ENCODE results near the gene GNPTG. TPM values are rescaled to one million over a fixed set of nuclear protein-coding genes. Genes with fewer than 3 reads are reported as not detected.

Gene GNPTG
- total RNA-seq, 4 donors from 2014 or later = 46.5 to 65.7 (median 60.0) TPM

DNA sequence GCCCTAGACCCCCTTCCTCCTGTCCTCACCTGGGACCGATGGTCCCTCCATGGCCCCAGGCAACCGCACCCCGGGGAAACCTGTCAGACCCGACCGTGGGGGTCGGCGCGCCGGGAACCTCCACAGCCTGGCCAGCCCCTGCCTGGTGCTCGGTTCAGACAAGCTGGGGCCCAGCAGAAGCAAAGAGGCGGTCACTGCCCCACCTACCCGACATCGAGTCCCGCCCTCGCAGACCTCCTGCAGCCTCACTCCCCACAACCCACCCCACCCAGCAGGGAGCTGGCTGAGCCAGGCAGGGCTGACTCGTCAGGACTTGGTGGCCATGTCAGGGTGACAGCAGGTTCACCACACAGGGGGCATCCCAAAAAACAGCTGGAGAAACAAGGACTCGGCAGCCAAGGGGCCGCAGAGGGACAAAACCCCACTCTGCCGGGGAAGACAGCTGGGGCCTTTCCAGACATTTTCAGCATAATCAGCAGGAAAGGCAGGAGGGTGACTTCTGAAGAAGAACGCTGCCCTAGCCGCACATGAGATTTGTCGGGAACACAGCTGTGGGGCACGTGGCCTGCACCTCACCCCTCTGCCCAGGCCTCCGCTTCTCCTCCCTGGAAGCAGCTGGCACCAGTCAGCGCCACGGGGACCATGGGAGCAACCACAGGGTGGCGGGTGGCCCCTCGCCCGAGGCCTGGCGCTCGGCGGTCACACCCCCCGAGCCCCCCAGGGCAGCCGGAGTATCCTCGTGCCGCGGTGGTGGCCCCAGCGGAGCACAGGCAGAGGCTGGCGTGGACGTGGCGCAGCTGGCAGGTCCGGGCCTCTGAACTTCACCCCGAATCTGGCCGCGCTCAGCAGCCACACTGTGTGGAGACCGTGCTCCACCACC lies 22.9 kb downstream of the GNPTG start:
- intact Hi-C loops (cut with DNase I; ENCODE audit: low total_unique reads) = no loop called here
- WGBS, 2 donors = 83 to 92% methylated on average over 25 to 33 of the region's 46 CpGs
- TF ChIP-seq, protein P1, sequence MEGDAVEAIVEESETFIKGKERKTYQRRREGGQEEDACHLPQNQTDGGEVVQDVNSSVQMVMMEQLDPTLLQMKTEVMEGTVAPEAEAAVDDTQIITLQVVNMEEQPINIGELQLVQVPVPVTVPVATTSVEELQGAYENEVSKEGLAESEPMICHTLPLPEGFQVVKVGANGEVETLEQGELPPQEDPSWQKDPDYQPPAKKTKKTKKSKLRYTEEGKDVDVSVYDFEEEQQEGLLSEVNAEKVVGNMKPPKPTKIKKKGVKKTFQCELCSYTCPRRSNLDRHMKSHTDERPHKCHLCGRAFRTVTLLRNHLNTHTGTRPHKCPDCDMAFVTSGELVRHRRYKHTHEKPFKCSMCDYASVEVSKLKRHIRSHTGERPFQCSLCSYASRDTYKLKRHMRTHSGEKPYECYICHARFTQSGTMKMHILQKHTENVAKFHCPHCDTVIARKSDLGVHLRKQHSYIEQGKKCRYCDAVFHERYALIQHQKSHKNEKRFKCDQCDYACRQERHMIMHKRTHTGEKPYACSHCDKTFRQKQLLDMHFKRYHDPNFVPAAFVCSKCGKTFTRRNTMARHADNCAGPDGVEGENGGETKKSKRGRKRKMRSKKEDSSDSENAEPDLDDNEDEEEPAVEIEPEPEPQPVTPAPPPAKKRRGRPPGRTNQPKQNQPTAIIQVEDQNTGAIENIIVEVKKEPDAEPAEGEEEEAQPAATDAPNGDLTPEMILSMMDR (IDR thresholded peaks at IDR 0.05) = no peak
- TF ChIP-seq POLR2A (IDR thresholded peaks at IDR 0.05) = no peak
- H3K4me3 ChIP-seq (ENCODE audit: low read depth, poor library complexity, severe bottlenecking) = no peak overlapping the region
- no peak for DNase-seq (ENCODE audit: low spot score in 2 of 2)

DNA sequence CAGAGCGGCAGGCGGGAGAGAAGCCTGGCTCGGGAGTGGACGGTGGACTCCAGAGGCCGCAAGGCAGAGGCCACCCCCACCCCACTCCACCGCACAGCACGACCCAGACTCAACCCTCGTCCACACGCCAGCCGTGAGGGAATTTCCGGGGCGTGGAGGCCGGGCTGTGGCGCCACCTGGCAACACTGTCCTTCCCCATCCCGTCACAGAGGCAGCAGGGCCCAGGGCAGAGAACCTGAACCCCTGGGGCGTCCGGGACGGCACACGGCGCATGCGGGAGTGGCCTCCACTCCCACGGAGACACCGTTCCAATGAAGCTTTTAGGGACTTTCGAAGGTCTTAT lies 23.5 kb downstream of the GNPTG start:
- TF ChIP-seq, protein P1 (IDR thresholded peaks at IDR 0.05) = no peak
- no peak for TF ChIP-seq POLR2A (IDR thresholded peaks at IDR 0.05)
- 70 to 78% methylated on average over 8 to 22 of the region's 24 CpGs for WGBS, 2 donors
- no peak overlapping the region for H3K4me3 ChIP-seq (ENCODE audit: low read depth, poor library complexity, severe bottlenecking)
- intact Hi-C loops (cut with DNase I; ENCODE audit: low total_unique reads) = no loop called here
- no peak for DNase-seq (ENCODE audit: low spot score in 2 of 2)

DNA sequence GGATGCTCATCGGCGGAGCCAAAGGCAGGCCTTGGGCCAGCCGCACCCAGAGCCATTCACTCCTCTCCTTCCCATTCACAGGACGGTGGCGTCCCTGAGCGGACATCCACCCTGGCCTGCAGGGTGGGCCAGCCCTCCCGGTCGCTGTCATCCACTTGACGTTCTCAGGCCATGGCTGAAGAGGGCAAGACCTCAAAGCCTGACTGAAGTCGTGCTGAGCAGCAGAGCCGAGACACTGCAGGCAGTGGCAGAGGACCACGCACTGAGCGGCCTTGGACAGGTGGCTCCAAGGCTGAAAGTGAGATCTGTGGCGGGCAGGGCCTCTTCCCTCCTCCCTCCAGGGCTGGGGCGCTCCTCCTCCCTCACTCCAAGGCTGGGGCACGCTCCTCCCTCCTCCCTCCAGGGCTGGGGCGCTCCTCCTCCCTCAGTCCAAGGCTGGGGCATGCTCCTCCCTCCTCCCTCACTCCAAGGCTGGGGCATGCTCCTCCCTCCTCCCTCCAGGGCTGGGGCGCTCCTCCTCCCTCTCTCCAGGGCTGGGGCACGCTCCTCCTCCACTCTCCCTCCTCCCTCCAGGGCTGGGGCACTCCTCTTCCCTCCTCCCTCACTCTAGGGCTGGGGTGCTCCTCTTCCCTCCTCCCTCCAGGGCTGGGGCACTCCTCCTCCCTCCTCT lies 24.1 kb downstream of the GNPTG start:
- 87 to 89% methylated on average over 19 of the region's 19 CpGs for WGBS, 2 donors
- intact Hi-C loops (cut with DNase I; ENCODE audit: low total_unique reads) = no loop called here
- no peak for DNase-seq (ENCODE audit: low spot score in 2 of 2)
- TF ChIP-seq, protein P1 (IDR thresholded peaks at IDR 0.05) = no peak
- H3K4me3 ChIP-seq (ENCODE audit: low read depth, poor library complexity, severe bottlenecking) = no peak overlapping the region

DNA sequence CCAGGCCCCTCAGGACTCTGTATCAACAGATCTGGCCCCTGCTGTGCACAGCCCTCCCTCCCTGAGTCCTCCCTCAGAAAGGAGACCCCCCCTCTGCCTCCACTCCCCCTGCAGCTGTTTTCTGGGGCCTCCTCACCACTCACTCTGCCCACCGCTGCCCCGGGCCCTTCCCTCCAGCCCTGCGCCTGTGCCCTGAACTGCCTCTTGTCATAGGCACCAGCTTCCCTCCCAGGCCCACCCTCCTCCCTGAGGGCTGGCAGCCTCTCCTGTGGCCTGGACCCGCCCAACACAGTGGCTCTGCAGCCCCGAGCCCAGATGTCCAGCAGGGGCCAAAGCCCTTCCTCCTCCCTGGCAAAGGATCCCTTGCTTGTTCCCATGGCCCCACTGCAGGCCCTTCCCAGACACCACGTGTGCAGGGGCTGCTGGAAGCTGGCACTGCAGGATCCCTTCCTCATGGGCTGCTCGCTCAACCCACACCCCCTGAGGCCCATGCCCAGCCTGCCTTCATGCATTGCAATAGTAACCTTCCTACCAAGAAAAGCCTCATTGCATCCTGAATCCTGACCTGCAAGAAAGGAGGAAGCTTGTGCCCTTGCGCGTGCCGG lies 25.8 kb downstream of the GNPTG start:
- H3K4me3 ChIP-seq (ENCODE audit: low read depth, poor library complexity, severe bottlenecking) = no peak overlapping the region
- TF ChIP-seq, protein P1 (IDR thresholded peaks at IDR 0.05) = no peak
- TF ChIP-seq POLR2A (IDR thresholded peaks at IDR 0.05) = no peak
- WGBS, 2 donors = 85 to 90% methylated on average over 8 to 10 of the region's 10 CpGs
- DNase-seq (ENCODE audit: low spot score in 2 of 2) = no peak
- intact Hi-C loops (cut with DNase I; ENCODE audit: low total_unique reads) = no loop called here

DNA sequence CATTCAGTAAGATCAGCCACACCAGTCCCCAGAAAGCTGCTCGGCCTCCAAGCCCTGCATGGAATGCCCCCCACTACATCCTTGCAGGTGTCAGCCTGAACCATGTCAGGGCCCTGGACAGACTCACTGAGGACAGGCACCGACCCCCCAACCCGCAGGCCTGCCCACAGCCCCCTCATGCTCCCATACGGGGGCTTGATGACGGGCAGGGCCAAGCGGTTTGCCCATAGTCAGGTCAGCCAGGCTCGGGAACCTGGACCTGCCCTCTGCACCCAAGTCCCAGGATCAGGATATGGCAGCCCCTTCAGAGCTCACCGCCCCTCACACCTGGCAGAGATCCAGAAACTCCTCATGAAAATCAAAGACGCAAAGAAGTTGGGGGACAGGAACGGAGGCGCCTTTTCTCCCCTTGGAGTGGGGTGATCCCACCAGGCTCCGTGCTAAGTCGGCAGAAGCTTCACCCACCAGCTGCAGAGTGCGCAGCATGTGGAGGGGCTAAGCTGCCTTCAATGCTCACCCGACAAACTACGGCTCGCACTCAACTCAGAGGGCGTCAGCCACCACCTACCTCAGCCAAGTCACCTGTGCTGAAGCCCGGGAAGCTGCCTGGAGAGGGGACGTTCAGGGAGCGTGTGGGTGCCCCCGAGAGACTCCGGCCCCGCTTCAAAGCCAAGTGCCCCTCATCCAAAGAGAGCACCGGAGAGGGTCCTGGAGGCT lies 26.5 kb downstream of the GNPTG start:
- no peak overlapping the region for H3K4me3 ChIP-seq (ENCODE audit: low read depth, poor library complexity, severe bottlenecking)
- TF ChIP-seq, protein P1 (IDR thresholded peaks at IDR 0.05) = no peak
- no peak for TF ChIP-seq POLR2A (IDR thresholded peaks at IDR 0.05)
- no peak for DNase-seq (ENCODE audit: low spot score in 2 of 2)
- WGBS, 2 donors = 84 to 91% methylated on average over 9 to 23 of the region's 25 CpGs
- intact Hi-C loops (cut with DNase I; ENCODE audit: low total_unique reads) = no loop called here
